IMR-90 (cell line): ENCODE results near the gene CYP26A1. TPM values are rescaled to one million over a fixed set of nuclear protein-coding genes. Genes with fewer than 3 reads are reported as not detected.

ENCODE experiments used
- ATAC-seq: fragments of 200-7000 bp; cut with Tn5 transposase; 2 replicates; pipeline ENCODE4 v1.9.1; 2020; ENCODE audit warnings: low read depth, mild to moderate bottlenecking, moderate library complexity
- BruUV-seq: library from RNA; stranded (reverse); fragments of 400-500 nt; replicated peaks from 2 replicates; lab custom pipeline; 2021; lab: Mats Ljungman, UMichigan
- CTCF ChIA-PET: fragments of 300-600 bp; formaldehyde crosslinking; extraction: SDS; loops from one replicate; lab custom pipeline; 2021; ENCODE audit warnings: antibody characterized with exemption; lab: Yijun Ruan, JAX
- POLR2A ChIA-PET: fragments of 300-600 bp; sonication (Branson Sonifier 250); formaldehyde crosslinking; loops from one replicate; lab custom pipeline; 2022; ENCODE audit warnings: antibody characterized with exemption; ENCODE audit not compliant: unreplicated experiment; lab: Charles Lee
- DNase-seq: peaks from one replicate; pipeline ENCODE4 v3.0.0; 2013
- H2AFZ ChIP-seq: replicated peaks from 2 replicates; pipeline ENCODE3; 2013; ENCODE audit warnings: low read length, mild to moderate bottlenecking; ENCODE audit not compliant: poor library complexity
- H2AK5ac ChIP-seq: 2 replicates; pipeline ENCODE4 v1.6.1; 2013; ENCODE audit warnings: low read depth, low read length, inconsistent platforms
- H2AK9ac ChIP-seq: replicated peaks from 2 replicates; pipeline ENCODE3; 2013; ENCODE audit warnings: mild to moderate bottlenecking, low read depth, low read length, moderate library complexity; ENCODE audit not compliant: poor library complexity
- H2BK120ac ChIP-seq: 2 replicates; pipeline ENCODE4 v1.6.1; 2013; ENCODE audit warnings: low read depth, low read length, inconsistent platforms
- H2BK15ac ChIP-seq: 3 replicates; pipeline ENCODE4 v1.6.1; 2013; ENCODE audit warnings: low read depth, low read length, inconsistent platforms
- H2BK20ac ChIP-seq: 2 replicates; pipeline ENCODE4 v1.6.1; 2013; ENCODE audit warnings: low read depth, mild to moderate bottlenecking, inconsistent platforms, low read length, moderate library complexity
- H2BK5ac ChIP-seq: 2 replicates; pipeline ENCODE4 v1.6.1; 2013; ENCODE audit warnings: mild to moderate bottlenecking, low read depth, low read length, inconsistent platforms; ENCODE audit not compliant: poor library complexity, severe bottlenecking
- H3K14ac ChIP-seq: replicated peaks from 2 replicates; pipeline ENCODE4 v1.6.1; 2013; ENCODE audit warnings: low read depth, low read length, inconsistent platforms
- H3K18ac ChIP-seq: 2 replicates; pipeline ENCODE4 v1.6.1; 2013; ENCODE audit warnings: low read depth, low read length, control low read depth
- H3K23ac ChIP-seq: 2 replicates; pipeline ENCODE4 v1.6.1; 2013; ENCODE audit warnings: low read depth, low read length, inconsistent platforms
- H3K27ac ChIP-seq: 2 replicates; pipeline ENCODE4 v1.5.1; 2013; ENCODE audit warnings: mild to moderate bottlenecking, control low read depth, low read length; ENCODE audit not compliant: insufficient read depth
- H3K27me3 ChIP-seq: 2 replicates; pipeline ENCODE4 v1.6.1; 2013; ENCODE audit warnings: low read length; ENCODE audit not compliant: control insufficient read depth, insufficient read depth
- H3K36me3 ChIP-seq: 2 replicates; pipeline ENCODE4 v1.6.1; 2013; ENCODE audit warnings: low read length, mixed read lengths; ENCODE audit not compliant: control insufficient read depth, insufficient read depth
- H3K4ac ChIP-seq: 2 replicates; pipeline ENCODE4 v1.6.1; 2013; ENCODE audit warnings: low read depth, low read length, inconsistent platforms
- H3K4me1 ChIP-seq: 2 replicates; pipeline ENCODE4 v1.6.1; 2013; ENCODE audit warnings: low read length, mixed read lengths; ENCODE audit not compliant: control insufficient read depth, insufficient read depth
- H3K4me2 ChIP-seq: 2 replicates; pipeline ENCODE4 v1.6.1; 2013; ENCODE audit warnings: low read depth, mild to moderate bottlenecking, control low read depth, low read length, moderate library complexity
- H3K4me3 ChIP-seq: 2 replicates; pipeline ENCODE4 v1.5.1; 2013; ENCODE audit warnings: low read depth, mild to moderate bottlenecking, control low read depth, low read length, moderate library complexity; ENCODE audit not compliant: insufficient read depth
- H3K56ac ChIP-seq: 2 replicates; pipeline ENCODE4 v1.6.1; 2013; ENCODE audit warnings: low read length, inconsistent platforms; ENCODE audit not compliant: insufficient read depth; ENCODE audit errors: extremely low read depth
- H3K79me1 ChIP-seq, 2 experiments: 2 replicates each; pipeline ENCODE4 v1.6.1; 2013; ENCODE audit warnings: low read length in 2 of 2, inconsistent platforms in 1 of 2, low read depth in 1 of 2
- H3K9ac ChIP-seq: 2 replicates; pipeline ENCODE4 v1.6.1; 2013; ENCODE audit warnings: low read depth, low read length, control low read depth
- H3K9me1 ChIP-seq: 2 replicates; pipeline ENCODE4 v1.6.1; 2013; ENCODE audit warnings: low read length, inconsistent platforms; ENCODE audit not compliant: insufficient read depth
- H3K9me3 ChIP-seq: 2 replicates; pipeline ENCODE4 v1.6.1; 2013; ENCODE audit warnings: low read length; ENCODE audit not compliant: control insufficient read depth, insufficient read depth
- H4K20me1 ChIP-seq: 2 replicates; pipeline ENCODE4 v1.6.1; 2013; ENCODE audit warnings: low read length, inconsistent platforms; ENCODE audit not compliant: insufficient read depth
- H4K5ac ChIP-seq: 2 replicates; pipeline ENCODE4 v1.6.1; 2013; ENCODE audit warnings: mild to moderate bottlenecking, low read depth, low read length, control low read depth
- H4K8ac ChIP-seq, 2 experiments: 2 replicates each; pipeline ENCODE4 v1.6.1; 2013; ENCODE audit warnings: low read depth in 2 of 2, low read length in 2 of 2, control low read depth in 1 of 2, inconsistent platforms in 1 of 2
- H4K91ac ChIP-seq: 2 replicates; pipeline ENCODE4 v1.6.1; 2013; ENCODE audit warnings: low read depth, low read length, inconsistent platforms; ENCODE audit not compliant: insufficient read depth
- BHLHE40 ChIP-seq: fragments of 150-350 bp; IDR thresholded peaks from 2 replicates; pipeline ENCODE4 v1.6.1; 2016; ENCODE audit warnings: mild to moderate bottlenecking, low read depth, low read length
- CEBPB ChIP-seq: IDR thresholded peaks from 2 replicates; pipeline ENCODE4 v1.6.1; 2012; ENCODE audit warnings: low read depth, low read length, improper control_type of control experiment
- CHD1 ChIP-seq: IDR thresholded peaks from 2 replicates; pipeline ENCODE4 v1.6.1; 2012; ENCODE audit warnings: low read depth, low read length, improper control_type of control experiment
- CTCF ChIP-seq: conservative IDR thresholded peaks from 2 replicates; pipeline ENCODE4 v1.5.1; 2012; ENCODE audit warnings: mild to moderate bottlenecking, low read depth, low read length, improper control_type of control experiment
- ELK1 ChIP-seq: fragments of 150-350 bp; IDR thresholded peaks from 2 replicates; pipeline ENCODE4 v1.6.1; 2016; ENCODE audit warnings: low read depth, mild to moderate bottlenecking, low read length, moderate library complexity, borderline replicate concordance
- FOS ChIP-seq: fragments of 150-350 bp; IDR thresholded peaks from 2 replicates; pipeline ENCODE4 v1.6.1; 2016; ENCODE audit warnings: low read depth, low read length
- MAFK ChIP-seq: IDR thresholded peaks from 2 replicates; pipeline ENCODE4 v1.6.1; 2012; ENCODE audit warnings: low read depth, low read length, improper control_type of control experiment
- MAZ ChIP-seq: IDR thresholded peaks from 2 replicates; pipeline ENCODE4 v1.6.1; 2012; ENCODE audit warnings: low read depth, mild to moderate bottlenecking, low read length, improper control_type of control experiment, moderate library complexity, borderline replicate concordance
- MXI1 ChIP-seq: IDR thresholded peaks from 2 replicates; pipeline ENCODE4 v1.6.1; 2012; ENCODE audit warnings: low read depth, mild to moderate bottlenecking, low read length, moderate library complexity, borderline replicate concordance
- NFE2L2 ChIP-seq: fragments of 150-350 bp; IDR thresholded peaks from 2 replicates; pipeline ENCODE4 v1.6.1; 2016; ENCODE audit warnings: low read depth, mild to moderate bottlenecking, low read length
- POLR2A ChIP-seq: IDR thresholded peaks from 2 replicates; pipeline ENCODE4 v1.6.1; 2012; ENCODE audit warnings: mild to moderate bottlenecking, low read depth, low read length
- RAD21 ChIP-seq: IDR thresholded peaks from 2 replicates; pipeline ENCODE4 v1.6.1; 2012; ENCODE audit warnings: low read length, improper control_type of control experiment
- RCOR1 ChIP-seq: IDR thresholded peaks from 2 replicates; pipeline ENCODE4 v1.6.1; 2012; ENCODE audit warnings: mild to moderate bottlenecking, low read length, improper control_type of control experiment; ENCODE audit not compliant: insufficient replicate concordance
- RFX5 ChIP-seq: IDR thresholded peaks from 2 replicates; pipeline ENCODE4 v1.8.0; 2012; ENCODE audit warnings: low read depth, mild to moderate bottlenecking, low read length, moderate library complexity
- SMC3 ChIP-seq: fragments of 150-350 bp; IDR thresholded peaks from 2 replicates; pipeline ENCODE4 v1.6.1; 2016; ENCODE audit warnings: low read depth, mild to moderate bottlenecking, antibody characterized with exemption, low read length, moderate library complexity
- USF2 ChIP-seq: fragments of 150-350 bp; IDR thresholded peaks from 2 replicates; pipeline ENCODE4 v1.6.1; 2017; ENCODE audit warnings: mild to moderate bottlenecking, antibody characterized with exemption, low read length, low read depth
- WGBS, 2 experiments: methylation state at CpG; one replicate each; pipeline versions ENCODE4 v1.1.5 to v1.1.7; 2013; ENCODE audit warnings: missing lambda C conversion rate in 2 of 2; ENCODE audit not compliant: insufficient read length in 1 of 2; ENCODE audit errors: extremely low coverage in 2 of 2; 5-methylcytosine and 5-hydroxymethylcytosine counted together
- dilution Hi-C: fragments of 300-500 bp; cut with HindIII; formaldehyde crosslinking; loops from one replicate; pipeline ENCODE4 v1.14.3; 2018; ENCODE audit warnings: low sequenced_read_pairs; ENCODE audit not compliant: unreplicated experiment
- in situ Hi-C: fragments of 300-500 bp; cut with MboI; formaldehyde crosslinking; loops from 3 replicates; pipeline ENCODE4 v1.14.3; 2019; ENCODE audit warnings: low sequenced_read_pairs, inconsistent platforms, mixed read lengths
- intact Hi-C: fragments of 100-400 bp; cut with micrococcal nuclease; formaldehyde crosslinking; loops from 2 replicates; pipeline ENCODE4 v1.10.0; 2022
- polyA plus RNA-seq, 3 experiments: library from polyadenylated mRNA; depleted of rRNA; stranded (reverse); fragments of >200 nt; gene quantifications; 2 replicates each; pipeline ENCODE4 v1.2.3, GENCODE V29; 2012; ENCODE audit warnings: low replicate concordance in 1 of 3
- total RNA-seq: library from RNA; depleted of rRNA; stranded (reverse); fragments of >200 nt; gene quantifications from 2 replicates; pipeline ENCODE4 v1.2.3, GENCODE V29; 2012

Gene CYP26A1
- total and polyA plus RNA-seq, 2 of the 4 experiments (the other 2 are of a cell fraction) = 0.15 TPM; not detected in 1

- CTCF ChIA-PET = no interaction called here
- Histone ChIP-seq H3K27me3 (peaks cover 6% of the 10 kb centered on the region; the same call in 1 of the 2 replicates), H3K4me1 (no peaks in the 10 kb centered on the region), H2BK20ac (no peak overlapping the region), H3K18ac (no peak overlapping the region), H4K20me1 (no peaks in the 10 kb centered on the region), H3K14ac (no peak overlapping the region), H3K4me3 (no peak overlapping the region), H4K5ac (no peak overlapping the region), H3K27ac (no peak overlapping the region), H3K4ac (no peak overlapping the region), H4K91ac (no peak overlapping the region), H3K56ac (no peak overlapping the region), H2BK15ac (no peak overlapping the region), H2AK5ac (no peak overlapping the region), H2BK120ac (no peak overlapping the region), H4K8ac (no peak overlapping the region), H3K4me2 (no peak overlapping the region), H3K79me1 (no peaks in the 10 kb centered on the region), H2AFZ (no peak overlapping the region), H3K9me1 (no peaks in the 10 kb centered on the region; the same call in 1 of the 2 replicates), H3K9ac (no peak overlapping the region), H3K23ac (no peak overlapping the region), H2BK5ac (no peak overlapping the region), H3K36me3 (no peaks in the 10 kb centered on the region), H3K9me3 (no peaks in the 10 kb centered on the region), H2AK9ac (no peak overlapping the region)
- no TSS peak for BruUV-seq
- WGBS, 2 experiments = 64% methylated on average over 6 of the region's 7 CpGs; no CpG with 5 or more reads in 1 of the 2 experiments
- DNase-seq (no peak), ATAC-seq (no peak)
- POLR2A ChIA-PET = no interaction called here
- dilution Hi-C loops = loop anchor here (25.0 kb wide), 1 partner anchor 188 kb away; no protein-coding TSS in a partner anchor
- no peak for TF ChIP-seq FOS
- TF ChIP-seq RAD21 = no peak
- no peak for TF ChIP-seq CHD1
- TF ChIP-seq CEBPB = no peak
- no peak for TF ChIP-seq MAZ
- TF ChIP-seq SMC3 = no peak
- no peak for TF ChIP-seq ELK1
- TF ChIP-seq USF2 = no peak
- no peak for TF ChIP-seq MAFK
- no peak for TF ChIP-seq CTCF
- no peak for TF ChIP-seq RCOR1
- TF ChIP-seq BHLHE40 = no peak
- no peak for TF ChIP-seq MXI1
- TF ChIP-seq POLR2A = no peak
- no peak for TF ChIP-seq NFE2L2
- no peak for TF ChIP-seq RFX5
- intact Hi-C loops = no loop called here
- in situ Hi-C loops = no loop called here
Measured at GRCh38 chr10:93099670-93100069, 26.0 kb downstream of the CYP26A1 start.
